HG02763 (cell line): ENCODE measurements around the gene PKP2.

ENCODE experiments used
- ATAC-seq: cut with Tn5 transposase; IDR thresholded peaks from one replicate; pipeline ENCODE4 v1.9.1; 2021; ENCODE audit warnings: mild to moderate bottlenecking, moderate library complexity; ENCODE audit not compliant: unreplicated experiment

PKP2 gene

GRCh38 chr12:32756476-32757066, 140.0 kb downstream of the PKP2 start:
- no peak for ATAC-seq

DNA sequence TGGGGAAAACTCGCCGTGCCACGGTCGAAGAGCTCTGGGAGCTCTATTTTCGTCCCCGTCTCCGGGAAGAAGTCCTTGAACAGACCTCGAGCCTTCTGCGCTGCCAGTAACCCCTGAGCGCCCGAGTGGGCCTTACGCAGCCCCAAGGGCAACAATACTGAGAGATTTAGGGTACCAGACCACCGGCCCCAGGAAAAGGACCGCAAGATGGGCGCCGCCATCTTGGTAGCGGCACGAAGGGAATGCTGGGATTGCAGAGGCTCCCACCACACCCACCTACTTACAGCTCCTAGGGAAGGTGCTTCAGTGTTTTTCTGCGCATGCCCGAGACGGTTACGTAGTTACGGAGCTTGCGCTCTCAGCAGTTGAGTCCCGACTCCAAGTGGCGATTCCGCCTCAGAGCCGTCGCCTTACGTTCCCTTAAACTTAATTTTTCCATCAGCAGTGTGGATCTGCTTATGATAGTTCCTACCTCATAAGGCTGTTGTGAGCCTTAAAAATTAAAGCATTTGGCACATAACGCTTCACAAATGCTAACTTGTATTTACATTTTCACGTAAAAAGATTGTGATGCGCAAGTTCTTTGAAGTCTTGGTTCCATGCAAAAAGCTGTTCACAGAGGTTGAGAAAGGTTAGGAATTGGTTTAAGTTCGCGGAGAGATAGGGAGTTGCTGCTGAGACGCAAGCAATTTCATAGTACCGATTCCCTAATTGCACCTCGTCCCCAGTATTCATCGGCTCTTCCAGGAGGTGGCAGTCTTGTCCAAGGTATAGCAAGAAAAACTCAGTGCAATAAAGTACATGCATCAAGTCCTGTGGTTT, 140.7 kb downstream of the PKP2 start, which contains the start of gene YARS2:
YARS2 (minus strand) TSS at position 244 of the 822 bp plus-strand sequence; CDS start at position 221, 23 bp downstream.
- ATAC-seq, result peak; percentile 91

DNA sequence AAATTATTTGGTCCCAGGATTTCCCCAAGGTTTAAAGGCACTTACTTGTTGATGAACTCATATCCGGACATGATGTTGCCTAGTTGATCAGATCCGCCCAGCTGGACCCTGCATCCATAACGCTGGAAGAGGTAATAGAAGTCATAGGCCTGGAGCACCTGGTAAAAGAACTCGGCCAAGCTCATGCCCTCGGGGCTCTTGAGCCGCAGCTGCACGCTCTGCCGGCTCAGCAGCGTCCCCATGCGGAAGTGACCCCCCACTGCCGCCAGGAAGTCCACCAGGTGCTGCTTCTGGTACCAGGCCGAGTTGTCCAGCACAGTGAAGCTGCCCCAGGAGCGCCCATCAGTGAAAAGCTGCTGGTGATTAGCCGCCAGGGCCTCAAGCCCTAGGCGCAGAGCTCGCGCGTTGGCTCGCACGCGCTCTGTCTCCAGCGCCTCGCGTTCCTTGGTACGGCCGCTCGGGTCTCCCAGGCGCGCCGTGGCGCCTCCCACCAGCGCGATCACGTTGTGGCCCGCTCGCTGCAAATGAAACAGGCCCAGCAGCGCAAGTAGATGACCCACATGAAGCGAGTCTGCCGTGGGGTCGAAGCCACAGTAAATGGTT, 141.4 kb downstream of the PKP2 start:
- ATAC-seq, result peak; percentile 71

DNA sequence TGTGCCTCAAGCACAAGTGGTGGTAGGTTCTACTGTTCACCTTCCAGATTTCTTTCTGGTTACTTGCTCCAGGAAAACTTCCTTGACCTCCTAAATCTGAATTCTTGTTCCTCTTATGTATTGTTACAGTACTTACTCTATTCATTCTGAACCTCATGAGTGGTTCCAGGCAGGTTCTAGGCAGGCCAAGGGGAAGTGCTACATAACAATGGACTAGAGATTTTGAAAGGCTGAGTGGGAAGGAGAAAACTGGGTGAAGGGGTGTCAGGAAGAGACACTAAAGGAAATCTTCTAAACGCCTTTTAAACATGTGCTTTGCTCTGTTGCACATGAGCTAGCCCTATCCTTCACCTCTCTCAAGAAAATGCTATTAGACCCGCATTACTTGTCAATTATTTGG, 142.5 kb downstream of the PKP2 start:
- no peak for ATAC-seq

DNA sequence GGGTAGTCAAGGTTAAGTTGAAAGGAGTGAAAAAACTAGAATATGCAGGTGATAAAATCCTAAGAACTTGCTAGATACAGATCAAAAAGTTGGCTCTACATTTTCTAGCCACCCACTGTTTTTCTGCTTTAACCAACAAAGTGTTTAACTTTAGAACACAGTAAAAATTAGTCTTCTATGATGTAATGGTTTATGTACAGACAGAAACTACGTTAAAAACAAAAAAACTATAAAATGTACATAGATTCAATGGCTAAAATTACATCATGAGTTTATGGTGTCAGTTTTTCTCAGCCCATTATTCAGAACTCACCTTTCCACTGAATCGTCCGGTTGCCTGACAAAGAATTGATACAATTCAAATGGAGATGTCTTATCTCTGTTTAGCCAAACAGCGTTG, 143.0 kb downstream of the PKP2 start:
- ATAC-seq, result no peak

- ATAC-seq, result no peak
Observed at GRCh38 chr12:32743264-32743663, 153.3 kb downstream of the PKP2 start.

- no peak for ATAC-seq
Observed at GRCh38 chr12:32742133-32742532, 154.4 kb downstream of the PKP2 start.
